BJ (cell line): Measurements from ENCODE around the gene TAOK1. TPM values are rescaled to one million over a fixed set of nuclear protein-coding genes. Genes with fewer than 3 reads are reported as not detected.

Experiments
- CTCF ChIA-PET: fragments of 350-600 bp; formaldehyde crosslinking; extraction: SDS; loops from one replicate; lab custom pipeline; 2021; ENCODE audit warnings: antibody characterized with exemption, inconsistent platforms; lab: Yijun Ruan, JAX
- POLR2A ChIA-PET: fragments of 300-600 bp; sonication (Branson Sonifier 250); formaldehyde crosslinking; extraction: SDS; loops from one replicate; lab custom pipeline; 2021; ENCODE audit warnings: antibody characterized with exemption; lab: Charles Lee
- DNase-seq: peaks from one replicate; pipeline ENCODE4 v3.0.0-alpha.2; 2011; ENCODE audit warnings: low read depth
- H3K27me3 ChIP-seq: 2 replicates; pipeline ENCODE4 v1.6.0; 2011; ENCODE audit warnings: low read length; ENCODE audit not compliant: control insufficient read depth, insufficient read depth
- H3K36me3 ChIP-seq: 2 replicates; pipeline ENCODE4 v1.5.1; 2011; ENCODE audit warnings: low read length; ENCODE audit not compliant: control insufficient read depth, insufficient read depth
- H3K4me3 ChIP-seq: 2 replicates; pipeline ENCODE4 v1.5.1; 2011; ENCODE audit warnings: low read depth, mild to moderate bottlenecking, control low read depth, low read length
- CTCF ChIP-seq: IDR thresholded peaks from 2 replicates; pipeline ENCODE4 v1.5.1; 2011; ENCODE audit warnings: low read depth, mild to moderate bottlenecking, control low read depth, inconsistent platforms, low read length, moderate library complexity; ENCODE audit not compliant: insufficient read depth
- polyA plus RNA-seq: library from polyadenylated mRNA; depleted of rRNA; stranded (reverse); fragments of >200 nt; gene quantifications from 2 replicates; pipeline ENCODE4 v1.2.3, GENCODE V29; 2011

TAOK1 gene
- polyA plus RNA-seq, 1 experiment: 9.1 TPM

- POLR2A ChIA-PET: no interaction called here
- Histone ChIP-seq H3K27me3 (no peaks in the 10 kb centered on the region), H3K36me3 (no peaks in the 10 kb centered on the region; the same call in 1 of the 2 replicates), H3K4me3 (peak overlapping the region; percentile 9; the same call in 1 of the 2 replicates)
- CTCF ChIA-PET: interaction anchor here (1.6 kb wide), 1 partner anchor 63 kb away, joined by 3 read pairs; no protein-coding TSS in a partner anchor
- TF ChIP-seq CTCF: no peak
- DNase-seq: no peak
These were observed 43.4 kb downstream of the TAOK1 start for GRCh38 chr17:29433541-29433940.

GRCh38 chr17:29434550-29434949 is 44.4 kb downstream of the TAOK1 start:
- Histone ChIP-seq H3K4me3 (no peak overlapping the region), H3K27me3 (no peaks in the 10 kb centered on the region), H3K36me3 (no peaks in the 10 kb centered on the region; the same call in 1 of the 2 replicates)
- CTCF ChIA-PET: interaction anchor here (1.6 kb wide), 1 partner anchor 64 kb away, joined by 3 read pairs; no protein-coding TSS in a partner anchor
- POLR2A ChIA-PET: no interaction called here
- no peak for TF ChIP-seq CTCF
- DNase-seq: no peak

- POLR2A ChIA-PET: no interaction called here
- DNase-seq: no peak
- no peak for TF ChIP-seq CTCF
- no peak overlapping the region for H3K4me3 ChIP-seq
- CTCF ChIA-PET: no interaction called here
- H3K36me3 ChIP-seq: no peaks in the 10 kb centered on the region
- H3K27me3 ChIP-seq: no peaks in the 10 kb centered on the region
These were observed 52.3 kb downstream of the TAOK1 start for GRCh38 chr17:29442451-29442850.

GRCh38 chr17:29443041-29443739 is 53.0 kb downstream of the TAOK1 start:
- POLR2A ChIA-PET: no interaction called here
- Histone ChIP-seq H3K4me3 (no peak overlapping the region), H3K27me3 (no peaks in the 10 kb centered on the region), H3K36me3 (no peaks in the 10 kb centered on the region)
- no peak for TF ChIP-seq CTCF
- CTCF ChIA-PET: no interaction called here
- no peak for DNase-seq

GRCh38 chr17:29444589-29444988 is 54.4 kb downstream of the TAOK1 start:
- POLR2A ChIA-PET: no interaction called here
- CTCF ChIA-PET: interaction anchor here (0.6 kb wide), 1 partner anchor 9 kb away, joined by 4 read pairs; no protein-coding TSS in a partner anchor
- no peaks in the 10 kb centered on the region for H3K27me3 ChIP-seq
- H3K36me3 ChIP-seq: no peaks in the 10 kb centered on the region
- H3K4me3 ChIP-seq: no peak overlapping the region
- no peak for DNase-seq
- TF ChIP-seq CTCF: no peak
